HL-60 (cell line): ENCODE results near the gene GOT1.

ENCODE experiments used
- DNase-seq, 2 experiments: peaks; one replicate each; pipeline ENCODE4 v3.0.0-alpha.2; 2010 to 2020; ENCODE audit warnings: low read depth in 1 of 2, low spot score in 1 of 2
- H3K27ac ChIP-seq: fragments of 250-450 bp; sonication (Bioruptor Pico); replicated peaks from 2 replicates; pipeline ENCODE4 v1.5.1; 2020; ENCODE audit warnings: mild to moderate bottlenecking, moderate library complexity
- H3K27me3 ChIP-seq: fragments of 250-450 bp; sonication (Bioruptor Pico); 2 replicates; pipeline ENCODE4 v1.5.1; 2021; ENCODE audit warnings: mild to moderate bottlenecking, moderate library complexity; ENCODE audit not compliant: insufficient read depth, poor library complexity, severe bottlenecking
- H3K4me3 ChIP-seq: replicated peaks from 2 replicates; pipeline ENCODE4 v1.5.1; 2011; ENCODE audit warnings: mild to moderate bottlenecking, control low read depth, low read length; ENCODE audit not compliant: insufficient read depth
- CTCF ChIP-seq: IDR thresholded peaks from one replicate; pipeline ENCODE4 v1.5.1; 2011; ENCODE audit warnings: low read length, control low read depth, inconsistent platforms; ENCODE audit not compliant: insufficient read depth
- GABPA ChIP-seq: IDR thresholded peaks from 2 replicates; pipeline ENCODE4 v1.6.1; 2012; ENCODE audit warnings: low read depth
- POLR2AphosphoS5 ChIP-seq: IDR thresholded peaks from 2 replicates; pipeline ENCODE4 v1.6.1; 2012; ENCODE audit warnings: low read depth
- SPI1 ChIP-seq: IDR thresholded peaks from 2 replicates; pipeline ENCODE4 v1.6.1; 2012; ENCODE audit warnings: low read depth, mild to moderate bottlenecking, borderline replicate concordance
- TF ChIP-seq, protein P1 (sequence below): IDR thresholded peaks from 2 replicates; pipeline ENCODE4 v1.6.1; 2012; ENCODE audit warnings: low read depth; ENCODE audit not compliant: insufficient replicate concordance

The GOT1 gene

GRCh38 chr10:99395750-99396445 lies 34.5 kb downstream of the GOT1 start:
- no peaks in the 10 kb centered on the region for H3K27me3 ChIP-seq
- TF ChIP-seq, protein P1, sequence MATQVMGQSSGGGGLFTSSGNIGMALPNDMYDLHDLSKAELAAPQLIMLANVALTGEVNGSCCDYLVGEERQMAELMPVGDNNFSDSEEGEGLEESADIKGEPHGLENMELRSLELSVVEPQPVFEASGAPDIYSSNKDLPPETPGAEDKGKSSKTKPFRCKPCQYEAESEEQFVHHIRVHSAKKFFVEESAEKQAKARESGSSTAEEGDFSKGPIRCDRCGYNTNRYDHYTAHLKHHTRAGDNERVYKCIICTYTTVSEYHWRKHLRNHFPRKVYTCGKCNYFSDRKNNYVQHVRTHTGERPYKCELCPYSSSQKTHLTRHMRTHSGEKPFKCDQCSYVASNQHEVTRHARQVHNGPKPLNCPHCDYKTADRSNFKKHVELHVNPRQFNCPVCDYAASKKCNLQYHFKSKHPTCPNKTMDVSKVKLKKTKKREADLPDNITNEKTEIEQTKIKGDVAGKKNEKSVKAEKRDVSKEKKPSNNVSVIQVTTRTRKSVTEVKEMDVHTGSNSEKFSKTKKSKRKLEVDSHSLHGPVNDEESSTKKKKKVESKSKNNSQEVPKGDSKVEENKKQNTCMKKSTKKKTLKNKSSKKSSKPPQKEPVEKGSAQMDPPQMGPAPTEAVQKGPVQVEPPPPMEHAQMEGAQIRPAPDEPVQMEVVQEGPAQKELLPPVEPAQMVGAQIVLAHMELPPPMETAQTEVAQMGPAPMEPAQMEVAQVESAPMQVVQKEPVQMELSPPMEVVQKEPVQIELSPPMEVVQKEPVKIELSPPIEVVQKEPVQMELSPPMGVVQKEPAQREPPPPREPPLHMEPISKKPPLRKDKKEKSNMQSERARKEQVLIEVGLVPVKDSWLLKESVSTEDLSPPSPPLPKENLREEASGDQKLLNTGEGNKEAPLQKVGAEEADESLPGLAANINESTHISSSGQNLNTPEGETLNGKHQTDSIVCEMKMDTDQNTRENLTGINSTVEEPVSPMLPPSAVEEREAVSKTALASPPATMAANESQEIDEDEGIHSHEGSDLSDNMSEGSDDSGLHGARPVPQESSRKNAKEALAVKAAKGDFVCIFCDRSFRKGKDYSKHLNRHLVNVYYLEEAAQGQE: no peak
- TF ChIP-seq GABPA (no peak), POLR2AphosphoS5 (no peak), SPI1 (no peak), CTCF (no peak)
- DNase-seq: no peak
- no peak overlapping the region for H3K4me3 ChIP-seq
- no peak overlapping the region for H3K27ac ChIP-seq

- H3K27me3 ChIP-seq: no peaks in the 10 kb centered on the region
- TF ChIP-seq GABPA (no peak), POLR2AphosphoS5 (no peak)
- TF ChIP-seq, protein P1: no peak
- H3K27ac ChIP-seq: no peak overlapping the region
- H3K4me3 ChIP-seq: no peak overlapping the region
- DNase-seq: no peak
These were observed 35.5 kb downstream of the GOT1 start for GRCh38 chr10:99394761-99395386.

- no peak overlapping the region for H3K27ac ChIP-seq
These were observed 36.2 kb downstream of the GOT1 start for GRCh38 chr10:99394256-99394655.

More at GRCh38 chr10:99394256-99394655, 36.2 kb downstream of the GOT1 start:
- no peak for TF ChIP-seq POLR2AphosphoS5
- TF ChIP-seq, protein P1: no peak
- no peak for TF ChIP-seq CTCF
- TF ChIP-seq SPI1: no peak
- no peak for TF ChIP-seq GABPA
- Histone ChIP-seq H3K27me3 (no peaks in the 10 kb centered on the region), H3K4me3 (no peak overlapping the region)
- DNase-seq: no peak
